Sigmoid colon (tissue), 7 donors: ENCODE data around the gene PREP. TPM values are rescaled to one million over a fixed set of nuclear protein-coding genes. Genes with fewer than 3 reads are reported as not detected.

Experiments used
- DNase-seq: peaks from one replicate; pipeline ENCODE4 v3.0.0-alpha.2; 2019
- H3K27ac ChIP-seq, 4 donors: fragments of 200-600 bp; sonication (generic); one replicate each; pipeline ENCODE4 v1.5.1; 2016 to 2019; ENCODE audit warnings: mild to moderate bottlenecking in 1 of 4
- H3K27me3 ChIP-seq, 3 donors: fragments of 200-600 bp; sonication (generic); one replicate each; pipeline ENCODE4 v1.5.1; 2019; ENCODE audit warnings: mild to moderate bottlenecking in 1 of 3
- H3K36me3 ChIP-seq, 4 donors: fragments of 200-600 bp; sonication (generic); one replicate each; pipeline ENCODE4 v1.5.1; 2016 to 2019
- H3K4me1 ChIP-seq, 4 donors: fragments of 200-600 bp; sonication (generic); one replicate each; pipeline ENCODE4 v1.5.1; 2017 to 2019
- H3K4me3 ChIP-seq, 4 donors: fragments of 200-600 bp; sonication (generic); one replicate each; pipeline ENCODE4 v1.5.1; 2017 to 2019; ENCODE audit warnings: mild to moderate bottlenecking in 2 of 4, moderate library complexity in 1 of 4
- H3K9me3 ChIP-seq, 4 donors: fragments of 200-600 bp in 3 of 4; sonication (generic) in 3 of 4; one replicate each; pipeline versions ENCODE4 v1.5.1 to v1.6.1; 2013 to 2019
- CTCF ChIP-seq, 4 experiments: fragments of 450-650 bp in 3 of 4; fragments of 200-600 bp in 1 of 4; IDR thresholded peaks; one replicate each; pipeline ENCODE4 v1.5.1; 2016 to 2019; ENCODE audit warnings: antibody characterized with exemption in 4 of 4, mild to moderate bottlenecking in 3 of 4, moderate library complexity in 2 of 4
- EP300 ChIP-seq, 4 donors: sonication (generic); formaldehyde crosslinking; IDR thresholded peaks; one replicate each; pipeline ENCODE4 v1.6.1; 2017; ENCODE audit warnings: antibody characterized with exemption in 4 of 4
- POLR2A ChIP-seq, 2 donors: fragments of 450-650 bp; IDR thresholded peaks; one replicate each; pipeline ENCODE4 v1.6.1; 2016; ENCODE audit warnings: antibody characterized with exemption in 2 of 2, mild to moderate bottlenecking in 2 of 2, moderate library complexity in 2 of 2
- POLR2AphosphoS5 ChIP-seq, 4 donors: sonication (generic); formaldehyde crosslinking; IDR thresholded peaks; one replicate each; pipeline ENCODE4 v1.6.1; 2017; ENCODE audit warnings: antibody characterized with exemption in 4 of 4
- WGBS, 2 donors: extraction: QIAGEN DNeasy Blood & Tissue Kit; methylation state at CpG; one replicate each; pipeline ENCODE4 v1.1.7; 2013; 5-methylcytosine and 5-hydroxymethylcytosine counted together
- intact Hi-C: fragments of 100-400 bp; cut with DNase I; formaldehyde crosslinking; loops from one replicate; pipeline ENCODE4 v1.15.1; 2023
- polyA plus RNA-seq, 3 donors: library from polyadenylated mRNA; stranded (reverse); fragments of 200-250 nt; gene quantifications; one replicate each; pipeline ENCODE4 v1.2.3, GENCODE V29; 2013
- total RNA-seq, 4 donors: library from RNA; depleted of rRNA; stranded (reverse); fragments of >200 nt; gene quantifications; one replicate each; pipeline ENCODE4 v1.1.0, GENCODE V29; 2016
- donor health status: healthy with polysubstance abuse.
- donor health status: Bipolar disorder and iron deficiency.
- donor health status: healthy.

PREP gene
- total and polyA plus RNA-seq, 7 donors: 14.1 to 47.9 (median 23.5) TPM

GRCh38 chr6:105318660-105319059 is 84.2 kb downstream of the PREP start:
- H3K4me3 ChIP-seq: no peak overlapping the region
- H3K27me3 ChIP-seq: no peaks in the 10 kb centered on the region
- TF ChIP-seq POLR2AphosphoS5 (IDR thresholded peaks at IDR 0.05) (no peak), EP300 (IDR thresholded peaks at IDR 0.05) (no peak), CTCF (IDR thresholded peaks at IDR 0.05) (no peak), POLR2A (IDR thresholded peaks at IDR 0.05) (no peak)
- H3K36me3 ChIP-seq: peaks cover 0 to 36% (median 2%) of the 10 kb centered on the region in 4 donors
- peaks cover 0 to 26% (median 0%) of the 10 kb centered on the region in 4 donors for H3K4me1 ChIP-seq
- WGBS, 2 donors: 84 to 92% methylated on average over 7 of the region's 7 CpGs
- DNase-seq: no peak
- no peaks in the 10 kb centered on the region for H3K9me3 ChIP-seq
- H3K27ac ChIP-seq: no peak overlapping the region
- intact Hi-C loops: no loop called here

DNA sequence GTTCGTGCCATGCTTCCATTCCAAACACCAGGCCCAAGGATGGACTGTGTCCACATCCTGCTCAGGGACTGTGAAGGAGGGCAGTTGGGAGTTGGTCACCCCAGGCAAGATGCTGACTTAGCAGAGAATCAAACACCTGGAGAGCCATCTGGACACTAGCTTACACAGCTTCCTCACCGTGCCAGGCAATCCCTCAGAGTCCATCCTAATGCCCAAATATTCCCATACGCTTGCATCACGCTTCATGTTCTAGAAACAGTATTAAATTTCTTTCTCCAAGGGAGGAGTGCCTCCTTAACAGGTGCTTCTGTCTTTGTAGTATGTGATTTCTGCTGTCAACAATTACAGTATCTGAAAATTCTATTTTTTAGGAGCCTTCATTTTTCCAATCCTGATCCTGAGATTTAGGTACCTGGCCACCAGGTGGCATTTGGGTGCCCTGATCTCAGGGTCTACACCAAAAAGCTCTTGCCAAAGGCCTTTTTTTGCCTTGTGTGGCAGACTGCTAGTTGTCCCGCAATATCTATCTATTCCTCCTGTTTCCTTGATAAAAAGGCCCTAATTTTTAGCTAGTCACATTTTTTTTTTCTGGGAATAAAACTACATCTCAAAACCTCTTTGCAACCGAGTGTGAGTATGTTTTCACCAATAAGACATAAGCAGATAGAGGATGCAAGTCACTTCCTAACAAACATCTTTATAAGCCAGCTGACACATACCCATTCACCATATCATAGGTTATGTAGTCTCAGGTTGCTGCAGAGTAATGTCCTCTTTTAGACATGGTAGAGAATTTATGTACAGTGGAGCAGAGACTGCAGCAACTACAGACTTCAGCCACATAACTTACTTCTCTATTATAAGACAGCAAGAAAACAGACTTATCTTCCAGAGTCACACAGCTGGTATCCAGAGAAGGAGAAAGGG is 85.0 kb downstream of the PREP start:
- 92 to 94% methylated on average over 6 of the region's 6 CpGs for WGBS, 2 donors
- Histone ChIP-seq H3K4me3 (no peak overlapping the region), H3K4me1 (peaks cover 0 to 18% (median 0%) of the 10 kb centered on the region in 4 donors), H3K27me3 (no peaks in the 10 kb centered on the region), H3K9me3 (no peaks in the 10 kb centered on the region), H3K36me3 (peaks cover 0 to 30% (median 2%) of the 10 kb centered on the region in 4 donors), H3K27ac (no peak overlapping the region)
- no peak for TF ChIP-seq EP300 (IDR thresholded peaks at IDR 0.05)
- TF ChIP-seq CTCF (IDR thresholded peaks at IDR 0.05): peak in 1 of 4 experiments; percentile 23
- no peak for TF ChIP-seq POLR2AphosphoS5 (IDR thresholded peaks at IDR 0.05)
- intact Hi-C loops: no loop called here
- no peak for DNase-seq

- H3K9me3 ChIP-seq: no peaks in the 10 kb centered on the region
- H3K4me3 ChIP-seq: no peak overlapping the region
- no peak for TF ChIP-seq POLR2AphosphoS5 (IDR thresholded peaks at IDR 0.05)
- TF ChIP-seq EP300 (IDR thresholded peaks at IDR 0.05): no peak
- H3K27ac ChIP-seq: no peak overlapping the region
- intact Hi-C loops: no loop called here
- DNase-seq: no peak
- no peaks in the 10 kb centered on the region for H3K4me1 ChIP-seq
- 77 to 80% methylated on average over 4 of the region's 4 CpGs for WGBS, 2 donors
- peaks cover 0 to 17% (median 2%) of the 10 kb centered on the region in 4 donors for H3K36me3 ChIP-seq
- no peaks in the 10 kb centered on the region for H3K27me3 ChIP-seq
Observed at GRCh38 chr6:105313211-105313610, 89.7 kb downstream of the PREP start.

GRCh38 chr6:105310947-105311346 is 91.9 kb downstream of the PREP start:
- WGBS, 2 donors: 74 to 88% methylated on average over 3 of the region's 3 CpGs
- intact Hi-C loops: no loop called here
- H3K27me3 ChIP-seq: no peaks in the 10 kb centered on the region
- no peaks in the 10 kb centered on the region for H3K4me1 ChIP-seq
- H3K36me3 ChIP-seq: peaks cover 0 to 13% (median 2%) of the 10 kb centered on the region in 4 donors
- no peak overlapping the region for H3K4me3 ChIP-seq
- no peak overlapping the region for H3K27ac ChIP-seq
- no peak for DNase-seq
- TF ChIP-seq CTCF (IDR thresholded peaks at IDR 0.05) (no peak), EP300 (IDR thresholded peaks at IDR 0.05) (no peak), POLR2AphosphoS5 (IDR thresholded peaks at IDR 0.05) (no peak), POLR2A (IDR thresholded peaks at IDR 0.05) (no peak)
- H3K9me3 ChIP-seq: no peaks in the 10 kb centered on the region

DNA sequence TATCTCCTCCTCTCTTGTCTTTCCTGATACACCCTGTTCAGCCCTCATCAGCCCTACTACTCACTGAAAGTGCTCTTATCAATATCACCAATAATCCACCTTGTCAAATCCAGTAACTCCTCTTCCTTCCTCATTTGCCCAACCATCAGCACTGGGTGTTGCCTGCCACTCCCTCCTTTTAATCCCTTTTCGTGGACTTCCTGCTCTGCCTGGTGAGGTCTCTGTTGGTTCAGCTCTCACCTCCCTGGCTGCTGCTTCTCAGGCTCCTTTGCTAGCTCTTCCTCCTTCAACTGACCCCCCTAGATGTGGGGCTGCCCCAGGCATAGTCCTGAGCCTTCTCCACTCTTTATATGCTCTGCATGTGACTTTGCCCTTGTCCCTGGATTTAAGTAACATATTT is 92.5 kb downstream of the PREP start:
- Histone ChIP-seq H3K9me3 (no peaks in the 10 kb centered on the region), H3K4me1 (no peaks in the 10 kb centered on the region), H3K4me3 (no peak overlapping the region), H3K27me3 (no peaks in the 10 kb centered on the region), H3K27ac (no peak overlapping the region), H3K36me3 (peaks cover 0 to 13% (median 2%) of the 10 kb centered on the region in 4 donors)
- TF ChIP-seq CTCF (IDR thresholded peaks at IDR 0.05) (no peak), POLR2A (IDR thresholded peaks at IDR 0.05) (no peak), EP300 (IDR thresholded peaks at IDR 0.05) (no peak), POLR2AphosphoS5 (IDR thresholded peaks at IDR 0.05) (no peak)
- DNase-seq: no peak
- WGBS, 2 donors: 11 to 61% methylated on average over 1 of the region's 1 CpG
- intact Hi-C loops: no loop called here
